AG04450 (cell line): ENCODE results near the gene FYB2. TPM values are rescaled to one million over a fixed set of nuclear protein-coding genes. Genes with fewer than 3 reads are reported as not detected.

Source experiments
- CTCF ChIA-PET: fragments of 300-600, 350-600 bp; formaldehyde crosslinking; extraction: SDS; loops from one replicate; lab custom pipeline; 2022; ENCODE audit warnings: antibody characterized with exemption, inconsistent platforms; lab: Charles Lee
- POLR2A ChIA-PET: fragments of 350-600 bp; formaldehyde crosslinking; extraction: SDS; loops from one replicate; lab custom pipeline; 2021; ENCODE audit warnings: antibody characterized with exemption, inconsistent platforms; lab: Yijun Ruan, JAX
- DNase-seq: peaks from one replicate; pipeline ENCODE4 v3.0.0-alpha.2; 2011; ENCODE audit warnings: low read depth, low spot score
- H3K27ac ChIP-seq: one replicate; pipeline ENCODE4 v1.5.1; 2012; ENCODE audit warnings: low read depth, low read length, control low read depth
- H3K27me3 ChIP-seq: one replicate; pipeline ENCODE4 v1.6.0; 2012; ENCODE audit warnings: low read length; ENCODE audit not compliant: control insufficient read depth, insufficient read depth
- H3K4me3 ChIP-seq: 2 replicates; pipeline ENCODE4 v1.5.1; 2011; ENCODE audit warnings: mild to moderate bottlenecking, low read depth, low read length, control low read depth
- H3K9me3 ChIP-seq: 2 replicates; pipeline ENCODE4 v1.5.1; 2012; ENCODE audit warnings: low read length; ENCODE audit not compliant: control insufficient read depth, insufficient read depth
- polyA plus RNA-seq: library from polyadenylated mRNA; depleted of rRNA; stranded (reverse); fragments of >200 nt; gene quantifications from 2 replicates; pipeline ENCODE4 v1.2.3, GENCODE V29; 2011
- TF ChIP-seq, protein P1 (sequence below): IDR thresholded peaks from 2 replicates; pipeline ENCODE4 v1.5.1; 2011; ENCODE audit warnings: low read depth, low read length, control low read depth, inconsistent platforms

The FYB2 gene
- polyA plus RNA-seq, 1 experiment: not detected

DNA sequence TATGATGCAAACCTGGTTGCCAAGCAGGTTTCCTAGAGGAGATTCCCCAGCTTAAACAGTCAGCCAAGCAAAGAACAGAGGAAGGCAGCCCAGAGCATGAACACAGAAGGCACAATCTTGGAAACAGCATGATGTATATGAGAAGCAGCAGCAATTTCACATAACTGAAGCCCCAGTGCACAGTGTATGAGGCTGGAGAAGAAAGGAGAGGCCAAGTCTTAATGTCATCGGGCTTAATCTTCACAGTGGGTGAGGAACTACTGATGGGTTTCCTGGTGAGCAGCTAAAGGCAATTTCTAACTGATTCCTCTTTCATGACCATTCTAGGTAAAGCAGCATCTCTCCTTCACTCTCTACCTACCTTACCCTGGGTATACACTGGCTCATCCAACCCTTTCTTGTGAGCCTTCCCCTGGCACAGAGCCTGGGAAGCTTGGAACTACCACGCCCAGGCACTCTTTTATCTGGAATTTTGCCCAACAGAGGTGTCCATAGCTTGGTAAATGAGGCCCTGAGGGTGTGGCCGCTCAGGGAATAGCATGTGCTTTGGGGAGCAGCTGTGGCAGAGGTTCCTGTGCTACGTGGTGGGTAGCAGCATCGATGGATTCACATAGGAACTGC is 22.0 kb downstream of the FYB2 start:
- no peak for DNase-seq
- TF ChIP-seq, protein P1, sequence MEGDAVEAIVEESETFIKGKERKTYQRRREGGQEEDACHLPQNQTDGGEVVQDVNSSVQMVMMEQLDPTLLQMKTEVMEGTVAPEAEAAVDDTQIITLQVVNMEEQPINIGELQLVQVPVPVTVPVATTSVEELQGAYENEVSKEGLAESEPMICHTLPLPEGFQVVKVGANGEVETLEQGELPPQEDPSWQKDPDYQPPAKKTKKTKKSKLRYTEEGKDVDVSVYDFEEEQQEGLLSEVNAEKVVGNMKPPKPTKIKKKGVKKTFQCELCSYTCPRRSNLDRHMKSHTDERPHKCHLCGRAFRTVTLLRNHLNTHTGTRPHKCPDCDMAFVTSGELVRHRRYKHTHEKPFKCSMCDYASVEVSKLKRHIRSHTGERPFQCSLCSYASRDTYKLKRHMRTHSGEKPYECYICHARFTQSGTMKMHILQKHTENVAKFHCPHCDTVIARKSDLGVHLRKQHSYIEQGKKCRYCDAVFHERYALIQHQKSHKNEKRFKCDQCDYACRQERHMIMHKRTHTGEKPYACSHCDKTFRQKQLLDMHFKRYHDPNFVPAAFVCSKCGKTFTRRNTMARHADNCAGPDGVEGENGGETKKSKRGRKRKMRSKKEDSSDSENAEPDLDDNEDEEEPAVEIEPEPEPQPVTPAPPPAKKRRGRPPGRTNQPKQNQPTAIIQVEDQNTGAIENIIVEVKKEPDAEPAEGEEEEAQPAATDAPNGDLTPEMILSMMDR: no peak
- no peak overlapping the region for H3K27ac ChIP-seq
- no peaks in the 10 kb centered on the region for H3K27me3 ChIP-seq
- H3K4me3 ChIP-seq: no peak overlapping the region
- ChIA-PET CTCF (interaction anchor here (3.3 kb wide), 1 partner anchor 24 kb away, joined by 15 read pairs; no protein-coding TSS in a partner anchor), POLR2A (no interaction called here)
- no peaks in the 10 kb centered on the region for H3K9me3 ChIP-seq

DNA sequence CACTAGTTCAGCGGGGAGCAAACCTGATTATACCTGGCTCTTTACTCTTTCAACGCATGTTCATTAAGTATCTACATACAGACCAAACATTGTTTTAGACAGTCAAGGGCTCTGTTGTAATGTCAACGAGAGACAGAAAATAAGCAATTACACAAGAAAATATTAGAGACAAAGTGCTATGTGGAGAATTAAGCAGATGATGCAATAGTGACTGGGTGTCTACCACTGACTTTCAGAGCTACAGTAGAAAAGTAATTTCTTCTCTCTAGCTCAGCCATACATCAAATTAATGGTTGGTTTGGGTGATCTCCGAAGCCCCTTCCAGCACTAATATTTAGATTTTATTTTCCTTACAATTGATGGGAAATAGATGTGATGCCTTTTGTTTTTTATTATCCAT is 23.3 kb downstream of the FYB2 start:
- no peaks in the 10 kb centered on the region for H3K27me3 ChIP-seq
- no peaks in the 10 kb centered on the region; the same call in 1 of the 2 replicates for H3K9me3 ChIP-seq
- CTCF ChIA-PET: interaction anchor here (0.8 to 1.2 kb wide), 2 partner anchors 25 to 86 kb away, joined by 3 read pairs; no protein-coding TSS in a partner anchor
- TF ChIP-seq, protein P1: no peak
- POLR2A ChIA-PET: no interaction called here
- no peak overlapping the region for H3K27ac ChIP-seq
- no peak for DNase-seq
- no peak overlapping the region for H3K4me3 ChIP-seq

DNA sequence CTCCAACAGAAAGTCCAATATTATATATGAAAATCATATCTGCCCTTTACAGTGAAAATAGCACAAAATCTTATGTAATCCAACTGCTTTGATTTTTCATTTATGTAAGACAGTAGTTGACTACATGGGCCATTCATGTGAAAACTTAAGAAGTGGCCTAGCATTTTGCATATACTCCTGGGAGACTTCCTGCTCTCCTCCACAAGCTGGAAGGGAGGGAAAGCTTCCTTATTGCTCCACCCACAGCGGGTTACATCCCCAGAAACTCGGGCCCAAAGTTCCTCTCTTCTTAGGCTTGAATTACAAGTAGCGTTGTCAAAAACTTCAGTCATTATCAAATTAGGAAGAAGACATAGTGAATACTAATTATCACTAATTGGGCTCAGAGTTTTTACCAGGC is 29.2 kb downstream of the FYB2 start:
- DNase-seq: no peak
- Histone ChIP-seq H3K27me3 (peaks cover 2% of the 10 kb centered on the region), H3K4me3 (no peak overlapping the region), H3K9me3 (no peaks in the 10 kb centered on the region; the same call in 1 of the 2 replicates), H3K27ac (no peak overlapping the region)
- TF ChIP-seq, protein P1: no peak
- ChIA-PET POLR2A (no interaction called here), CTCF (no interaction called here)

DNA sequence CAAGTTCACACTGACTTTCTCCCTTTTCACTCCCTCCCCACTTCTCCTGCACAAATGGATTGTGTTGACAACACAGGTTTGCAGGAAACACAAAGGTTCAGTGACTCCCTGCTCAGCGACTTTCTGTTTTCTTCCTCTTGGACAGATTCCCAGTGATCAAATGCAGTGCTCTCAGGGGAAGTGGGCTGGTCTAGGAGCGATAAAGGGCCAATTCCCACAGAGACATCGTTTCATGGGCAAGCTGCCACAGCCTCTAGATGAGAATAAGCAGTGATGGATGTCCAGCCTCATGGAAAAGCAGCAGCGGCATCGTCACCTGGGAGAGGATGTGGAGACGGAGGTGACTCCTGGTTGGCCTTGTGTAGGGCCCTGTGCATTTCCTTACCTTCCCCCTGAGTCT is 30.6 kb downstream of the FYB2 start:
- Histone ChIP-seq H3K27ac (no peak overlapping the region), H3K27me3 (peaks cover 2% of the 10 kb centered on the region), H3K4me3 (no peak overlapping the region), H3K9me3 (no peaks in the 10 kb centered on the region; the same call in 1 of the 2 replicates)
- no peak for DNase-seq
- CTCF ChIA-PET: interaction anchor here (1.2 to 1.3 kb wide), 2 partner anchors 10 to 18 kb away, joined by 3 read pairs; no protein-coding TSS in a partner anchor
- POLR2A ChIA-PET: no interaction called here
- TF ChIP-seq, protein P1: no peak

DNA sequence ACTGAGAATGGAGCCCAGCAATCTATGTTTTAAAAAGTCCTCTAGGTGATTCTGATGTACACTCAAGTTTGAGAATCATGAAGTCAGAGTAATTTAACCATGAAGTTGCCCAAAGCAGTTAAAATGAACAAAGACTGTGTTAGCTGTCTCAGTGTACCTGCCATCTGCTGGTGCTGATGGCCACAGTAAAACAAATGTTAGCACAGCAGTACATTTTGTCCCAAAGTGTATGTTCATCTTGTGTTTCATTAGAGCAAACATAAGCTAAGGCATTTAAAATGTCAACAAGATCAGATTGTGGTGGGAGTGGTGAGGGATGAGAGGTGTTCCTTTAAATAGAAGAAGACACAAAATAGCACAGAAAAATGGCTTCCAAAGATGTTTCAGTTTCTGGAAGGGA is 31.1 kb downstream of the FYB2 start:
- CTCF ChIA-PET: interaction anchor here (1.0 to 1.3 kb wide), 3 partner anchors 10 to 33 kb away, joined by 3 to 6 read pairs (median 3); no protein-coding TSS in a partner anchor
- Histone ChIP-seq H3K27me3 (peaks cover 2% of the 10 kb centered on the region), H3K9me3 (no peaks in the 10 kb centered on the region; the same call in 1 of the 2 replicates), H3K4me3 (no peak overlapping the region), H3K27ac (no peak overlapping the region)
- POLR2A ChIA-PET: no interaction called here
- no peak for DNase-seq
- TF ChIP-seq, protein P1: no peak
